PC-9 (cell line): ENCODE measurements around the gene EFS.
"Not testable (repeated sequence)": the region's sequence is repeated elsewhere in the genome, so short reads cannot be mapped to it uniquely, and the experiment has no call there.

ENCODE experiments used
- CTCF ChIP-seq: fragments of 200-600 bp; sonication (generic); conservative IDR thresholded peaks from 2 replicates; pipeline ENCODE4 v1.6.1; 2017; ENCODE audit warnings: mixed run types, antibody characterized with exemption, mild to moderate bottlenecking, moderate library complexity
- EZH2 ChIP-seq: fragments of 200-600 bp; sonication (generic); IDR thresholded peaks from 2 replicates; pipeline ENCODE4 v1.8.0; 2017; ENCODE audit warnings: antibody characterized with exemption, low read depth

GRCh38 chr14:23389871-23390270 is 24.9 kb upstream of the EFS start:
- not testable (repeated sequence) for TF ChIP-seq CTCF, EZH2
